ENCODE data around the gene PTGR1.

PTGR1 gene

DNA sequence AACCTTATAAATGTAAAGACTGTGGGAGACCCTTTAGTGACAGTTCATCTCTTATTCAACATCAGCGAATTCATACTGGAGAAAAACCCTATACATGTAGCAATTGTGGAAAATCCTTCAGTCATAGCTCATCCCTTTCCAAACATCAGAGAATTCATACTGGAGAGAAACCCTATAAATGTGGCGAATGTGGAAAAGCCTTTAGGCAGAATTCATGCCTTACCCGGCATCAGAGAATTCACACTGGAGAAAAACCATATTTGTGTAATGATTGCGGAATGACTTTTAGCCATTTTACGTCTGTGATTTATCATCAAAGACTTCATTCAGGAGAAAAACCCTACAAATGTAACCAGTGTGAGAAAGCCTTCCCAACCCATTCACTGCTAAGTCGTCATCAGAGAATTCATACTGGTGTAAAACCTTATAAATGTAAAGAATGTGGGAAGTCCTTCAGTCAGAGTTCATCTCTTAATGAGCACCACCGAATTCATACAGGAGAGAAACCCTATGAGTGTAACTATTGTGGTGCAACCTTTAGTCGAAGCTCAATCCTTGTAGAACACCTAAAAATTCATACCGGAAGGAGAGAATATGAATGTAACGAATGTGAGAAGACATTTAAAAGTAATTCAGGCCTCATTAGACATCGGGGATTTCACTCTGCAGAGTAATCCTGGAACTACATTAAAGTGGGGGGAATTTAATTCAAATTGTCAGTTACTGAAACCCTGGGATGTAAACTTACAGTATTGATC lies 56.8 kb downstream of the PTGR1 start:
- TF ChIP-seq EZH2phosphoT487 (IDR thresholded peaks at IDR 0.05; ENCODE audit: low read depth) (no peak), CTCF (IDR thresholded peaks at IDR 0.05; ENCODE audit: low read depth, low read length) (no peak)
- Histone ChIP-seq H3K4me3 (ENCODE audit: low read length) (no peak overlapping the region), H3K4me1 (ENCODE audit: low read length) (no peaks in the 10 kb centered on the region), H3K9me3 (ENCODE audit: insufficient read depth, low read length) (peaks cover 54% of the 10 kb centered on the region), H3K27ac (ENCODE audit: low read length) (no peak overlapping the region), H3K79me2 (ENCODE audit: low read length) (no peaks in the 10 kb centered on the region), H3K27me3 (ENCODE audit: low read depth, low read length) (no peaks in the 10 kb centered on the region), H2AFZ (ENCODE audit: low read depth, low read length) (no peak overlapping the region), H3K36me3 (replicated peaks; ENCODE audit: low read depth, low read length) (peaks cover 23% of the 10 kb centered on the region), H4K20me1 (ENCODE audit: insufficient read depth, low read length) (no peaks in the 10 kb centered on the region), H3K9ac (ENCODE audit: low read length) (no peak overlapping the region), H3K4me2 (ENCODE audit: low read length) (no peak overlapping the region)

- Histone ChIP-seq H3K4me1 (ENCODE audit: low read length) (no peaks in the 10 kb centered on the region), H4K20me1 (ENCODE audit: insufficient read depth, low read length) (no peaks in the 10 kb centered on the region), H3K79me2 (ENCODE audit: low read length) (no peaks in the 10 kb centered on the region), H2AFZ (ENCODE audit: low read depth, low read length) (no peak overlapping the region), H3K9ac (ENCODE audit: low read length) (no peak overlapping the region), H3K27me3 (ENCODE audit: low read depth, low read length) (no peaks in the 10 kb centered on the region), H3K4me3 (ENCODE audit: low read length) (no peak overlapping the region), H3K36me3 (replicated peaks; ENCODE audit: low read depth, low read length) (peaks cover 10% of the 10 kb centered on the region), H3K27ac (ENCODE audit: low read length) (no peak overlapping the region), H3K9me3 (ENCODE audit: insufficient read depth, low read length) (peaks cover 8% of the 10 kb centered on the region; the same call in 1 of the 2 replicates), H3K4me2 (ENCODE audit: low read length) (no peak overlapping the region)
- no peak for TF ChIP-seq CTCF (IDR thresholded peaks at IDR 0.05; ENCODE audit: low read depth, low read length)
- TF ChIP-seq EZH2phosphoT487 (IDR thresholded peaks at IDR 0.05; ENCODE audit: low read depth), result no peak
These were observed 66.2 kb downstream of the PTGR1 start for GRCh38 chr9:111533099-111533790.

- Histone ChIP-seq H3K4me3 (ENCODE audit: low read length) (no peak overlapping the region), H3K9me3 (ENCODE audit: insufficient read depth, low read length) (0 out of 2 replicates have a peak, but pooled peaks cover 4% of the 10 kb centered on the region), H3K27me3 (ENCODE audit: low read depth, low read length) (no peaks in the 10 kb centered on the region), H3K9ac (ENCODE audit: low read length) (no peak overlapping the region), H3K27ac (ENCODE audit: low read length) (no peak overlapping the region), H3K4me2 (ENCODE audit: low read length) (no peak overlapping the region), H3K36me3 (replicated peaks; ENCODE audit: low read depth, low read length) (peaks cover 7% of the 10 kb centered on the region), H2AFZ (ENCODE audit: low read depth, low read length) (no peak overlapping the region), H3K4me1 (ENCODE audit: low read length) (no peaks in the 10 kb centered on the region), H4K20me1 (ENCODE audit: insufficient read depth, low read length) (no peaks in the 10 kb centered on the region), H3K79me2 (ENCODE audit: low read length) (no peaks in the 10 kb centered on the region)
- TF ChIP-seq EZH2phosphoT487 (IDR thresholded peaks at IDR 0.05; ENCODE audit: low read depth) (no peak), CTCF (IDR thresholded peaks at IDR 0.05; ENCODE audit: low read depth, low read length) (no peak)
These were observed 67.7 kb downstream of the PTGR1 start for GRCh38 chr9:111531716-111532115.

GRCh38 chr9:111529787-111530186 lies 69.7 kb downstream of the PTGR1 start:
- Histone ChIP-seq H3K9me3 (ENCODE audit: insufficient read depth, low read length) (0 out of 2 replicates have a peak, but pooled peaks cover 4% of the 10 kb centered on the region), H3K79me2 (ENCODE audit: low read length) (no peaks in the 10 kb centered on the region), H3K4me1 (ENCODE audit: low read length) (0 out of 2 replicates have a peak, but pooled peaks cover 3% of the 10 kb centered on the region), H3K36me3 (replicated peaks; ENCODE audit: low read depth, low read length) (peaks cover 3% of the 10 kb centered on the region), H4K20me1 (ENCODE audit: insufficient read depth, low read length) (no peaks in the 10 kb centered on the region), H3K9ac (ENCODE audit: low read length) (no peak overlapping the region), H3K4me2 (ENCODE audit: low read length) (no peak overlapping the region), H3K4me3 (ENCODE audit: low read length) (no peak overlapping the region), H3K27me3 (ENCODE audit: low read depth, low read length) (no peaks in the 10 kb centered on the region), H3K27ac (ENCODE audit: low read length) (no peak overlapping the region), H2AFZ (ENCODE audit: low read depth, low read length) (no peak overlapping the region)
- TF ChIP-seq EZH2phosphoT487 (IDR thresholded peaks at IDR 0.05; ENCODE audit: low read depth) (no peak), CTCF (IDR thresholded peaks at IDR 0.05; ENCODE audit: low read depth, low read length) (no peak)

Data from OCI-LY3 (cell line).